ENCODE results near the gene NPEPL1.

Gene NPEPL1

DNA sequence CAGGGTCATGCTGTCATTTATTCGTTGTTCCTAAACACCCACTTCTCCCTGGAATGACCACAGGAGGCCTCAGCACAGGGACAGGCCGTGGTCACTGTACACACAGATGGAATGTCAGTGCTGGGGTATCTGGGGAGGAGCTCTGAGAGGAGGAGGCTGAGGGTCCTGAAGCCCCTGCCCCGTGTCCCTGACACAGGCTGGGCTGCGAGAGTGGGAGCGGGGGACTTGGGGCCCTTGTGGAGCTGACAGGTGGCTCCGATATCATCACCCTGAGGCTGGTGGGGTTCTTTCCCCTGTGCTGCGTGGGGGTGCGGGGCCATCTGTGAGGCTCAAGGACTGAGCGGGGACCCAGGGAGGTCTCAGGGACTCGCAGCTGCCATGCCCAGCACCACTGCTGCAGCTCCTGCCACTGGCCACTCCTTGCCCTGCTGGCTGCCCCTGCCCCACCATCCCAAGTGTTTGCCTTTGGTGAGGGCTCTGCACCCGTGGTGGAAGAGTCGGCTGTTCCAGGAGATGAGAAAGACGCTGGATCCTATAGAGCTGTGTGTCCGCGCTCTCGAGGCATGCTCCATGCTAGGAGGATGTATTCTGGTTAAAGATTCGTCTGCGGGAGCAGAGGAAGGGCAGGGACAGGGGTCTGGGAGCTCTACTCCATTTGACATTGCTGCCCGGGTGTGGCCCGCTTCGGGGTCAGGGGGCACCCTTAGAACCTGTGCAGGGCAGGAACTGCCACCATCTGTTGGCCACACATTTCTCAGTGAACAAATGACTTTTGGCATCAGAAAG, 18.9 kb downstream of the NPEPL1 start:
- Histone ChIP-seq H3K9me3 (ENCODE audit: control insufficient read depth in 1 of 2, low read length in 2 of 2) (no peaks in the 10 kb centered on the region), H3K4me3 (ENCODE audit: low read depth in 1 of 2, low read length in 2 of 2) (no peak overlapping the region), H3K4me1 (ENCODE audit: control insufficient read depth in 1 of 2, insufficient read depth in 2 of 2, low read length in 2 of 2) (peaks cover 0 to under 1% of the 10 kb centered on the region in 2 donors), H3K36me3 (ENCODE audit: control insufficient read depth in 1 of 2, insufficient read depth in 2 of 2, low read length in 2 of 2) (peaks cover 0 to 27% of the 10 kb centered on the region in 2 donors), H3K27ac (ENCODE audit: low read length) (no peak overlapping the region), H3K27me3 (ENCODE audit: low read depth, low read length) (no peaks in the 10 kb centered on the region)

- Histone ChIP-seq H3K4me3 (ENCODE audit: low read depth in 1 of 2, low read length in 2 of 2) (no peak overlapping the region), H3K27me3 (ENCODE audit: low read depth, low read length) (no peaks in the 10 kb centered on the region), H3K36me3 (ENCODE audit: control insufficient read depth in 1 of 2, insufficient read depth in 2 of 2, low read length in 2 of 2) (peaks cover 0 to 26% of the 10 kb centered on the region in 2 donors), H3K4me1 (ENCODE audit: control insufficient read depth in 1 of 2, insufficient read depth in 2 of 2, low read length in 2 of 2) (no peaks in the 10 kb centered on the region), H3K9me3 (ENCODE audit: control insufficient read depth in 1 of 2, low read length in 2 of 2) (no peaks in the 10 kb centered on the region), H3K27ac (ENCODE audit: low read length) (no peak overlapping the region)
Measured at GRCh38 chr20:58712151-58712791, 19.7 kb downstream of the NPEPL1 start.

DNA sequence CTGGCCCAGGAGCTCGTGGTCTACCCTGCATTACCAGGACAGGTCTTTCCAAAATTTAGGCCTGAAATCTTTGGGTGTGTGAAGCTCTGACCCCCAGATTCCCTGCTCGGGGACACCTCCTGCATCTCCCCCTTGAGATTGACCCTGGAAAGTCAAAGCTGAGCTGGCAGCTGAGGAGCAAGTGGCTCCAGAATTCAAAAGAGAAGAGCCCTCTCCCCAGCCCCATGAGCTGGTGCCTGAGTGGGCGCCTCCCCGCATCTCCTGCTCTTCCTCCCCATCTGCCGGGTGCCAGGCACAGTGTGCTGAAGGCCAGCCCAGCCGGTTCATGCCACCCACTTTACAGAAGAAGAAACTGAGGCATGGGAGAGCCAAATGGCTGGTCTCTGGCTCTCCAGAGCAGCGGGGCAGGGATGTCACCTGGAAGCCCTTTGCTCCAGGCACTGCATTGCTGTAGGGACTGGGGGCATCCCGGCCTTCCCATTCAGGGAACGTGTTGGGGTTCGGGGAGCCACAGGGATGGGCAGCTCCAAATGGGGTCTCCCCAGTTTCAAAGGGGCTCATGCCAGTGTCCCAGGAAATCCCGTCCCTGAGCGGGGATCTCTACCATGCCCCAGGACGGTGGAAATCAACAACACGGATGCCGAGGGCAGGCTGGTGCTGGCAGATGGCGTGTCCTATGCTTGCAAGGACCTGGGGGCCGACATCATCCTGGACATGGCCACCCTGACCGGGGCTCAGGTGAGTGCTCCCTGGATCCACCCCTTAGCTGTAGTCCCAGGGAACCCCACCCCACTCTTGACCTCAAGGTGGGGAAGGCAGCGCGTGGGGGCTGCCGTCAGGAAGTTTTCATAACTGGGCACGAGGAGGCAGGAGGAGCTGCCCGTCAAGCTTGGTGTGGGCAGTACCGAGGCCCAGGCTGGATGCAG, 20.5 kb downstream of the NPEPL1 start:
- Histone ChIP-seq H3K4me3 (ENCODE audit: low read depth in 1 of 2, low read length in 2 of 2) (no peak overlapping the region), H3K27ac (ENCODE audit: low read length) (no peak overlapping the region), H3K4me1 (ENCODE audit: control insufficient read depth in 1 of 2, insufficient read depth in 2 of 2, low read length in 2 of 2) (no peaks in the 10 kb centered on the region), H3K36me3 (ENCODE audit: control insufficient read depth in 1 of 2, insufficient read depth in 2 of 2, low read length in 2 of 2) (peaks cover 0 to 26% of the 10 kb centered on the region in 2 donors), H3K9me3 (ENCODE audit: control insufficient read depth in 1 of 2, low read length in 2 of 2) (no peaks in the 10 kb centered on the region), H3K27me3 (ENCODE audit: low read depth, low read length) (no peaks in the 10 kb centered on the region)

- Histone ChIP-seq H3K4me1 (ENCODE audit: control insufficient read depth in 1 of 2, insufficient read depth in 2 of 2, low read length in 2 of 2) (no peaks in the 10 kb centered on the region), H3K36me3 (ENCODE audit: control insufficient read depth in 1 of 2, insufficient read depth in 2 of 2, low read length in 2 of 2) (peaks cover 0 to 19% of the 10 kb centered on the region in 2 donors), H3K27me3 (ENCODE audit: low read depth, low read length) (no peaks in the 10 kb centered on the region), H3K4me3 (ENCODE audit: low read depth in 1 of 2, low read length in 2 of 2) (no peak overlapping the region), H3K27ac (ENCODE audit: low read length) (no peak overlapping the region), H3K9me3 (ENCODE audit: control insufficient read depth in 1 of 2, low read length in 2 of 2) (no peaks in the 10 kb centered on the region)
Measured at GRCh38 chr20:58713801-58714339, 21.3 kb downstream of the NPEPL1 start.

DNA sequence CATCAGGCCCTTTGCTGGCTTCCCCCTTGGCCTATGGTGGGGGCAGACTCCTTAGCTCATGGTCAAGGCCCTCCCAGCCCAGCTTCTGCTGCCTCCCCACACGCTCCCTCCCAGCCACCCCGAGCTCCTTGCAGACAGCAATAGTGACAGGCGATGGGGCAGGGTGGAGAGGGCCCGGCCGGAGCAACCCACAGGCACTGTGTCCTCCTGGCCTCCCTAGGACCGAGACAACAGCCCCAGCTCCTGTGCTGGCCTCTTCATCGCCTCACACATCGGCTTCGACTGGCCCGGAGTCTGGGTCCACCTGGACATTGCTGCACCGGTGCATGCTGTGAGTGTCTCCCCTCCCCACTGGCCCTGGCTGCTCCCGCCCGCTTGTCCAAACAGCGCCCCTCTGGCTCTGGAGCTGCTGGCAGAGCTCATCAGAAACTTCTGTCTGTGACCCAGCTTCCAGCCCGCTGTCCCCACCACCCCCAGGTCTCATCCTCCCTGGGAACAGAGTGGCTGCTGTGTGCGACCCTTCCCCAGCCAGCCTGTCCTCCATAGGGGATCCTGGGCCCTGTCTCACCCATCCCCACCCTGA, 21.8 kb downstream of the NPEPL1 start:
- Histone ChIP-seq H3K4me3 (ENCODE audit: low read depth in 1 of 2, low read length in 2 of 2) (no peak overlapping the region), H3K27me3 (ENCODE audit: low read depth, low read length) (no peaks in the 10 kb centered on the region), H3K27ac (ENCODE audit: low read length) (no peak overlapping the region), H3K36me3 (ENCODE audit: control insufficient read depth in 1 of 2, insufficient read depth in 2 of 2, low read length in 2 of 2) (peaks cover 0 to 17% of the 10 kb centered on the region in 2 donors), H3K4me1 (ENCODE audit: control insufficient read depth in 1 of 2, insufficient read depth in 2 of 2, low read length in 2 of 2) (no peaks in the 10 kb centered on the region), H3K9me3 (ENCODE audit: control insufficient read depth in 1 of 2, low read length in 2 of 2) (no peaks in the 10 kb centered on the region)

GRCh38 chr20:58714923-58715351, 22.3 kb downstream of the NPEPL1 start:
- H3K27me3 ChIP-seq (ENCODE audit: low read depth, low read length), result no peaks in the 10 kb centered on the region
- H3K4me3 ChIP-seq (ENCODE audit: low read depth in 1 of 2, low read length in 2 of 2), result no peak overlapping the region
- H3K27ac ChIP-seq (ENCODE audit: low read length), result no peak overlapping the region
- H3K36me3 ChIP-seq (ENCODE audit: control insufficient read depth in 1 of 2, insufficient read depth in 2 of 2, low read length in 2 of 2), result peaks cover 0 to 16% of the 10 kb centered on the region in 2 donors
- no peaks in the 10 kb centered on the region for H3K9me3 ChIP-seq (ENCODE audit: control insufficient read depth in 1 of 2, low read length in 2 of 2)
- no peaks in the 10 kb centered on the region for H3K4me1 ChIP-seq (ENCODE audit: control insufficient read depth in 1 of 2, insufficient read depth in 2 of 2, low read length in 2 of 2)

DNA sequence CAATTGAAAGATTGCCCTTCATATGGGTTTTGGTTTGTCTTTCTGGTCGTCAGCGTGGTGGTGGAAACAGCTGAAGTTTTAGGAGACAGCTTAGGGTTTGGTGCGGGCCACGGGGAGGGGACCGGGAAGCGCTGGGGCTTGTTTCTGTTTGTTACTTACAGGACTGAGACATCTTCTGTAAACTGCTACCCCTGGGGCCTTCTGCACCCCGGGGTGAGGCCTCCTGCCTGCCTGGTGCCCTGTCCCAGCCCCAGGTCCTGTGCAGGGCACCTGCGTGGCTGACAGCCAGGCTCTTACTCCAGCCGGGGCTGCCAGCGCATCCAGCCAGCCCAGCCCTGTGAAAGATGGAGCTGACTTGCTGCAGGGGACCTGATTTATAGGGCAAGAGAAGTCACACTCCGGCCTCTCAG, 22.8 kb downstream of the NPEPL1 start:
- Histone ChIP-seq H3K4me1 (ENCODE audit: control insufficient read depth in 1 of 2, insufficient read depth in 2 of 2, low read length in 2 of 2) (no peaks in the 10 kb centered on the region), H3K27me3 (ENCODE audit: low read depth, low read length) (no peaks in the 10 kb centered on the region), H3K4me3 (ENCODE audit: low read depth in 1 of 2, low read length in 2 of 2) (no peak overlapping the region), H3K27ac (ENCODE audit: low read length) (no peak overlapping the region), H3K9me3 (ENCODE audit: control insufficient read depth in 1 of 2, low read length in 2 of 2) (no peaks in the 10 kb centered on the region), H3K36me3 (ENCODE audit: control insufficient read depth in 1 of 2, insufficient read depth in 2 of 2, low read length in 2 of 2) (peaks cover 0 to 16% of the 10 kb centered on the region in 2 donors)

- no peak overlapping the region for H3K27ac ChIP-seq (ENCODE audit: low read length)
- H3K4me1 ChIP-seq (ENCODE audit: control insufficient read depth in 1 of 2, insufficient read depth in 2 of 2, low read length in 2 of 2), result no peaks in the 10 kb centered on the region
- H3K36me3 ChIP-seq (ENCODE audit: control insufficient read depth in 1 of 2, insufficient read depth in 2 of 2, low read length in 2 of 2), result peaks cover 0 to 16% of the 10 kb centered on the region in 2 donors
- H3K4me3 ChIP-seq (ENCODE audit: low read depth in 1 of 2, low read length in 2 of 2), result no peak overlapping the region
- no peaks in the 10 kb centered on the region for H3K9me3 ChIP-seq (ENCODE audit: control insufficient read depth in 1 of 2, low read length in 2 of 2)
- no peaks in the 10 kb centered on the region for H3K27me3 ChIP-seq (ENCODE audit: low read depth, low read length)
Measured at GRCh38 chr20:58715801-58716475, 23.3 kb downstream of the NPEPL1 start.

GRCh38 chr20:58716476-58717277, 24.1 kb downstream of the NPEPL1 start:
- no peaks in the 10 kb centered on the region for H3K9me3 ChIP-seq (ENCODE audit: control insufficient read depth in 1 of 2, low read length in 2 of 2)
- H3K4me1 ChIP-seq (ENCODE audit: control insufficient read depth in 1 of 2, insufficient read depth in 2 of 2, low read length in 2 of 2), result no peaks in the 10 kb centered on the region
- no peak overlapping the region for H3K4me3 ChIP-seq (ENCODE audit: low read depth in 1 of 2, low read length in 2 of 2)
- H3K36me3 ChIP-seq (ENCODE audit: control insufficient read depth in 1 of 2, insufficient read depth in 2 of 2, low read length in 2 of 2), result peaks cover 0 to 16% of the 10 kb centered on the region in 2 donors
- H3K27me3 ChIP-seq (ENCODE audit: low read depth, low read length), result no peaks in the 10 kb centered on the region
- H3K27ac ChIP-seq (ENCODE audit: low read length), result no peak overlapping the region
